Fibroblast of gingiva (primary cell): Measurements from ENCODE around the gene ZNHIT6.
A peak's percentile ranks its signal among the peaks of the same experiment; 100 is the strongest.
"Not testable (repeated sequence)": the region's sequence is repeated elsewhere in the genome, so short reads cannot be mapped to it uniquely, and the experiment has no call there.

Experiments
- DNase-seq: peaks from one replicate; pipeline ENCODE4 v3.0.0-alpha.2; 2011; ENCODE audit warnings: low read depth

The ZNHIT6 gene

GRCh38 chr1:85707990-85708828, at the start of gene ZNHIT6:
TSS of gene ZNHIT6 (minus strand) at chr1:85708433. CDS start at chr1:85708284, 149 bp downstream.
- DNase-seq: peak; percentile 98

- no peak for DNase-seq
These were observed 48.6 kb upstream of the ZNHIT6 start for GRCh38 chr1:85756864-85757263.

GRCh38 chr1:85748120-85748519, 39.9 kb upstream of the ZNHIT6 start:
- no peak for DNase-seq

GRCh38 chr1:85746777-85747176, 38.5 kb upstream of the ZNHIT6 start:
- DNase-seq: no peak

GRCh38 chr1:85743814-85744213, 35.6 kb upstream of the ZNHIT6 start:
- DNase-seq: no peak

- DNase-seq: no peak
These were observed 26.7 kb upstream of the ZNHIT6 start for GRCh38 chr1:85734931-85735330.

GRCh38 chr1:85718678-85719340, 10.6 kb upstream of the ZNHIT6 start:
- no peak for DNase-seq

- not testable (repeated sequence) for DNase-seq
These were observed 6.3 kb upstream of the ZNHIT6 start for GRCh38 chr1:85714418-85715114.

GRCh38 chr1:85708829-85709227, 595 bp upstream of the ZNHIT6 start:
- no peak for DNase-seq

- no peak for DNase-seq
These were observed 805 bp downstream of the ZNHIT6 start for GRCh38 chr1:85707267-85707989.

- DNase-seq: no peak
These were observed 2.3 kb downstream of the ZNHIT6 start for GRCh38 chr1:85705940-85706339.

GRCh38 chr1:85700422-85700821, 7.8 kb downstream of the ZNHIT6 start:
- no peak for DNase-seq

GRCh38 chr1:85697895-85698294, 10.3 kb downstream of the ZNHIT6 start:
- DNase-seq: no peak

GRCh38 chr1:85692730-85693314, 15.4 kb downstream of the ZNHIT6 start:
- peak; percentile 59 for DNase-seq

- no peak for DNase-seq
These were observed 18.3 kb downstream of the ZNHIT6 start for GRCh38 chr1:85689775-85690404.

- peak; percentile 21 for DNase-seq
These were observed 24.8 kb downstream of the ZNHIT6 start for GRCh38 chr1:85683292-85684025.

- peak; percentile 31 for DNase-seq
These were observed 27.1 kb downstream of the ZNHIT6 start for GRCh38 chr1:85681087-85681486.

- no peak for DNase-seq
These were observed 30.0 kb downstream of the ZNHIT6 start for GRCh38 chr1:85678193-85678592.

GRCh38 chr1:85677656-85678055, 30.6 kb downstream of the ZNHIT6 start:
- DNase-seq: no peak

GRCh38 chr1:85672031-85672660, 36.1 kb downstream of the ZNHIT6 start:
- DNase-seq: no peak
